HEK293 (cell line): Measurements from ENCODE around the gene PITX1.

Experiments used
- CTCF ChIA-PET: fragments of 350-600 bp; formaldehyde crosslinking; extraction: SDS; loops from one replicate; lab custom pipeline; 2021; ENCODE audit warnings: antibody characterized with exemption; lab: Yijun Ruan, JAX
- POLR2A ChIA-PET: fragments of 300-600 bp; formaldehyde crosslinking; extraction: SDS; loops from one replicate; lab custom pipeline; 2020; ENCODE audit warnings: antibody characterized with exemption, inconsistent platforms; lab: Yijun Ruan, JAX
- H3K27ac ChIP-seq: fragments of 200-500 bp; sonication (Bioruptor generic); 2 replicates; pipeline ENCODE4 v1.5.1; 2014; ENCODE audit warnings: low read depth, low read length, control low read depth, inconsistent platforms; ENCODE audit errors: extremely low read depth
- H3K36me3 ChIP-seq, 2 experiments: fragments of 200-500 bp in 1 of 2; sonication (Bioruptor generic) in 1 of 2; 1 replicate in 1 of 2; 2 replicates in 1 of 2; pipeline ENCODE4 v1.5.1; 2014 to 2017; ENCODE audit warnings: inconsistent platforms in 2 of 2, low read length in 2 of 2; ENCODE audit not compliant: control insufficient read depth in 2 of 2, insufficient read depth in 1 of 2
- H3K4me1 ChIP-seq: fragments of 200-500 bp; sonication (Bioruptor generic); 2 replicates; pipeline ENCODE4 v1.5.1; 2014; ENCODE audit warnings: mild to moderate bottlenecking, low read length, inconsistent platforms; ENCODE audit not compliant: control insufficient read depth, insufficient read depth
- H3K4me3 ChIP-seq: 2 replicates; pipeline ENCODE4 v1.5.1; 2011; ENCODE audit warnings: low read depth, mild to moderate bottlenecking, control low read depth, low read length, moderate library complexity
- H3K9me3 ChIP-seq: fragments of 200-500 bp; sonication (Bioruptor generic); 2 replicates; pipeline ENCODE4 v1.5.1; 2014; ENCODE audit warnings: low read depth, low read length, inconsistent platforms; ENCODE audit not compliant: control insufficient read depth, insufficient read depth
- FEZF1 ChIP-seq: fragments of 450-650 bp; formaldehyde crosslinking; IDR thresholded peaks from 2 replicates; pipeline ENCODE4 v1.5.1; 2016; ENCODE audit warnings: missing biosample characterization, missing genetic modification characterization
- GLI4 ChIP-seq: fragments of 450-650 bp; formaldehyde crosslinking; IDR thresholded peaks from 2 replicates; pipeline ENCODE4 v1.5.1; 2016; ENCODE audit warnings: missing biosample characterization, missing genetic modification characterization
- SCRT1 ChIP-seq: fragments of 450-650 bp; formaldehyde crosslinking; IDR thresholded peaks from 2 replicates; pipeline ENCODE4 v1.5.1; 2016; ENCODE audit warnings: missing biosample characterization, missing genetic modification characterization, borderline replicate concordance
- SCRT2 ChIP-seq: fragments of 450-650 bp; formaldehyde crosslinking; IDR thresholded peaks from 2 replicates; pipeline ENCODE4 v1.5.1; 2016; ENCODE audit warnings: missing biosample characterization, missing genetic modification characterization
- SP7 ChIP-seq: fragments of 450-650 bp; formaldehyde crosslinking; IDR thresholded peaks from 2 replicates; pipeline ENCODE4 v1.5.1; 2016; ENCODE audit warnings: missing biosample characterization, missing genetic modification characterization
- ZIC2 ChIP-seq: fragments of 450-650 bp; formaldehyde crosslinking; IDR thresholded peaks from 2 replicates; pipeline ENCODE4 v1.5.1; 2016; ENCODE audit warnings: missing biosample characterization, missing genetic modification characterization
- ZNF16 ChIP-seq: fragments of 450-650 bp; formaldehyde crosslinking; IDR thresholded peaks from 2 replicates; pipeline ENCODE4 v1.5.1; 2016; ENCODE audit warnings: low read depth, missing biosample characterization, missing genetic modification characterization
- ZNF19 ChIP-seq: fragments of 450-650 bp; formaldehyde crosslinking; IDR thresholded peaks from 2 replicates; pipeline ENCODE4; 2016; ENCODE audit warnings: missing biosample characterization, missing genetic modification characterization, low read depth
- ZNF624 ChIP-seq: fragments of 450-650 bp; formaldehyde crosslinking; IDR thresholded peaks from 2 replicates; pipeline ENCODE4 v1.5.1; 2017; ENCODE audit warnings: missing biosample characterization, missing genetic modification characterization
- ZNF777 ChIP-seq: fragments of 450-650 bp; formaldehyde crosslinking; IDR thresholded peaks from 2 replicates; pipeline ENCODE4 v1.5.1; 2017; ENCODE audit warnings: missing biosample characterization, missing genetic modification characterization, borderline replicate concordance
- ZNF837 ChIP-seq: fragments of 450-650 bp; formaldehyde crosslinking; IDR thresholded peaks from 2 replicates; pipeline ENCODE4 v1.5.1; 2016; ENCODE audit warnings: missing biosample characterization, missing genetic modification characterization
- ZSCAN30 ChIP-seq: fragments of 450-650 bp; IDR thresholded peaks from 2 replicates; pipeline ENCODE4 v1.5.1; 2018; ENCODE audit warnings: missing biosample characterization, mild to moderate bottlenecking, missing genetic modification characterization, moderate library complexity
- TF ChIP-seq, protein P1 (sequence below): fragments of 450-650 bp; formaldehyde crosslinking; IDR thresholded peaks from 2 replicates; pipeline ENCODE4 v1.5.1; 2016; ENCODE audit warnings: missing biosample characterization, missing genetic modification characterization, borderline replicate concordance
- TF ChIP-seq, protein P2 (sequence below): fragments of 450-650 bp; formaldehyde crosslinking; IDR thresholded peaks from 2 replicates; pipeline ENCODE4; 2016; ENCODE audit warnings: missing biosample characterization, missing genetic modification characterization

Gene PITX1

DNA sequence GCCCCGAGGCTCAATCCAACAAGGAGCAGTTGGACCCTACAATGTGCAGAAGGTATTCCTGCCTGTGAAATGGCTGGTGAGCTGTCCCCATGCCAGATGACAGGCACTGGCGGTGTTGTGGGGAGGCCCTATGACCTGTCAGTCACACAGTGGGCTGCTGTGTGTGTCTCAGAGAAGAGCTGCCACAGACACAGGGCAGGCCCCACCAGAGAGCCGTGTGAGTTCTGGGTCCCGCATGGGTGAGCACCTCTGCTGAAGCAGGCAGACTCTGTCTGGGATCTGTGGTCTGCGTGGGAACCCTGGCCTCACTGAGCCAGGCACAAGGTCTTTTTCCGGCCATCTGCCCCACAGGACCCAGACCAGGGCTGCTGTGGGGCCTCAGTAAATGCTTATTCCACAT is 37.3 kb upstream of the PITX1 start (continued):
- TF ChIP-seq, protein P1, sequence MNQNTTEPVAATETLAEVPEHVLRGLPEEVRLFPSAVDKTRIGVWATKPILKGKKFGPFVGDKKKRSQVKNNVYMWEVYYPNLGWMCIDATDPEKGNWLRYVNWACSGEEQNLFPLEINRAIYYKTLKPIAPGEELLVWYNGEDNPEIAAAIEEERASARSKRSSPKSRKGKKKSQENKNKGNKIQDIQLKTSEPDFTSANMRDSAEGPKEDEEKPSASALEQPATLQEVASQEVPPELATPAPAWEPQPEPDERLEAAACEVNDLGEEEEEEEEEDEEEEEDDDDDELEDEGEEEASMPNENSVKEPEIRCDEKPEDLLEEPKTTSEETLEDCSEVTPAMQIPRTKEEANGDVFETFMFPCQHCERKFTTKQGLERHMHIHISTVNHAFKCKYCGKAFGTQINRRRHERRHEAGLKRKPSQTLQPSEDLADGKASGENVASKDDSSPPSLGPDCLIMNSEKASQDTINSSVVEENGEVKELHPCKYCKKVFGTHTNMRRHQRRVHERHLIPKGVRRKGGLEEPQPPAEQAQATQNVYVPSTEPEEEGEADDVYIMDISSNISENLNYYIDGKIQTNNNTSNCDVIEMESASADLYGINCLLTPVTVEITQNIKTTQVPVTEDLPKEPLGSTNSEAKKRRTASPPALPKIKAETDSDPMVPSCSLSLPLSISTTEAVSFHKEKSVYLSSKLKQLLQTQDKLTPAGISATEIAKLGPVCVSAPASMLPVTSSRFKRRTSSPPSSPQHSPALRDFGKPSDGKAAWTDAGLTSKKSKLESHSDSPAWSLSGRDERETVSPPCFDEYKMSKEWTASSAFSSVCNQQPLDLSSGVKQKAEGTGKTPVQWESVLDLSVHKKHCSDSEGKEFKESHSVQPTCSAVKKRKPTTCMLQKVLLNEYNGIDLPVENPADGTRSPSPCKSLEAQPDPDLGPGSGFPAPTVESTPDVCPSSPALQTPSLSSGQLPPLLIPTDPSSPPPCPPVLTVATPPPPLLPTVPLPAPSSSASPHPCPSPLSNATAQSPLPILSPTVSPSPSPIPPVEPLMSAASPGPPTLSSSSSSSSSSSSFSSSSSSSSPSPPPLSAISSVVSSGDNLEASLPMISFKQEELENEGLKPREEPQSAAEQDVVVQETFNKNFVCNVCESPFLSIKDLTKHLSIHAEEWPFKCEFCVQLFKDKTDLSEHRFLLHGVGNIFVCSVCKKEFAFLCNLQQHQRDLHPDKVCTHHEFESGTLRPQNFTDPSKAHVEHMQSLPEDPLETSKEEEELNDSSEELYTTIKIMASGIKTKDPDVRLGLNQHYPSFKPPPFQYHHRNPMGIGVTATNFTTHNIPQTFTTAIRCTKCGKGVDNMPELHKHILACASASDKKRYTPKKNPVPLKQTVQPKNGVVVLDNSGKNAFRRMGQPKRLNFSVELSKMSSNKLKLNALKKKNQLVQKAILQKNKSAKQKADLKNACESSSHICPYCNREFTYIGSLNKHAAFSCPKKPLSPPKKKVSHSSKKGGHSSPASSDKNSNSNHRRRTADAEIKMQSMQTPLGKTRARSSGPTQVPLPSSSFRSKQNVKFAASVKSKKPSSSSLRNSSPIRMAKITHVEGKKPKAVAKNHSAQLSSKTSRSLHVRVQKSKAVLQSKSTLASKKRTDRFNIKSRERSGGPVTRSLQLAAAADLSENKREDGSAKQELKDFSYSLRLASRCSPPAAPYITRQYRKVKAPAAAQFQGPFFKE = no peak
- TF ChIP-seq GLI4 = no peak
- TF ChIP-seq ZNF837 (tag by site-specific recombination) = no peak
- no peak for TF ChIP-seq ZNF777 (tag by site-specific recombination)
- no peak for TF ChIP-seq ZNF624 (tag by site-specific recombination)
- no peak for TF ChIP-seq FEZF1 (tag by site-specific recombination)

DNA sequence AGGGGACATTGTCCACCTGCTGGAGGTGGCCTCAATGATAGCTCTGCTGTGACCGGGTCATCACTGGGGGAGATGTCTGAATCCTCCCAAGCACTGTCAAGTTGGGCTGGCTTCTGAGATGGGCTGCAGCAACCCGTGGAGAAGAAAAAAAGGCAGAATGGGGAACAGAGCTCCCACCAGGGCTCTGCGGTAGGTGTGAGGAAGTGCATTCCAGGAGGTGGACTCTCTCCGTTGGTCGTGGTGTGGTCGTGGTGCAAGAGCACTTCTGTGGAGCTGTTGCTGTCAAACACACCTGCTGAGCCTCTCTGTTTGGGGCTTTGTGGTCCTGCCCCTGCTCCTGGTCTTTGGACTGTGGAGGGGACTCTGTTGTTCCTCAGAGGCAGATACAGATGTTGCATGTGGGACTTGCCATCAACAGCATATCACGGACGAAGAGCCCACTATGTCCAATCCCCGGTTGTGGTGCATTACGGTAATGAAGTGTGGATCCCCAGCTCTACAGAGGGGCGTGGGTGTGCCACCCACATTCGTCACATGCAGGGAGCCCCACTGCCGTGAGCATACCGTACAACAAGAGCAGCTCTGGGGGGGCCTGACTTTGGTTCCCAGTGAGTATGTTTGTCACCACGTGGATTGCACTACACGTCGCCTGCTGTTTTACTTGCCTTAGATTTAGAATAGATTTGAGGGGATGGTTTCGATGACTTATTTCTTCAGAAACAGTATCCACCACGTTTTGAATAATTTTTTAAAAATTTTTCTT is 36.0 kb upstream of the PITX1 start:
- TF ChIP-seq ZIC2 (tag by site-specific recombination) (peak; percentile 24), ZSCAN30 (tag by site-specific recombination) (no peak)
- TF ChIP-seq, all 188 proteins: peak for 1
- CTCF ChIA-PET = no interaction called here
- POLR2A ChIA-PET = no interaction called here

DNA sequence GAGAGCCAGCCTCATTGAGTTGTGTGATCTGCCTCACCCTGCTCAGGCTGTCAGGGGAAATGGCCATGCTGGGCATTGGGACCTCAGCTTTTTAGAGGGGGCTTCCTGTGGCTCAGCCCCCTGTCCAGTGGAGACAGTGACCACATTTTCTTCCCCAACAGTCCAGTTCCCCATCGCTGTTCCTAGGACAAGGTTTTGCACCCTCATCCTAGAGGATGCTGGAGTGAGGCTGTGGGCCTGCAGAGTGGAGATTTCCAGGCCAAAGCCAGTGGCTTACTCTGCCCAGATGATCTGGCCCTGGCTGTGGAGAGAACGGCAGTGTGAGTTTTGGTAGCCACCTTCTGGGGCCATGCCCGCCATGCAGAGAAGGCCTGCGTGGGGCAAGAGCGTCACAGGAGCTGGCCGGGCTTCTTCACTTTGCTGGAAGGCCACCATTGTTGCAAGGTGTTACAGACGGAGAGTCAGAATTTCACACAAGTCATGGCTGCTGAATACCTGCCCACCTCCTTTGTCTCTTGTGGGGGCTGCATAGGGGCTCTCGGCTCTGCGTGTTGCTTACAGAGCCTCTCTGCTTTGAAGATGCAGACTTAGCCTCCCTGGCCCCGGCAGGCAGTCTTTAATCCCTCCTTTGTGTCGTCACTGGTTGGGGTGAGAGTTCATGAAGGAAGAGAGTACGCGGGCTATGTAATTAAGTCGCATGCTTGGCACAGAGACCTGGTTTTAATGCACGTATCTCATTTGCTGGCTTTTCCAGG is 35.2 kb upstream of the PITX1 start:
- Histone ChIP-seq H3K4me3 (no peak overlapping the region), H3K27ac (no peak overlapping the region), H3K4me1 (no peaks in the 10 kb centered on the region), H3K36me3 (no peaks in the 10 kb centered on the region), H3K9me3 (no peaks in the 10 kb centered on the region)
- TF ChIP-seq ZNF16 (tag by site-specific recombination) (no peak), SP7 (0 out of 2 replicates have a peak, but pooled peaks have one; percentile 38)
- ChIA-PET POLR2A (no interaction called here), CTCF (interaction anchor here (0.6 kb wide), 1 partner anchor 461 kb away, joined by 3 read pairs; no protein-coding TSS in a partner anchor)

More for the DNA sequence above, 36.0 kb upstream of the PITX1 start:
- no peak overlapping the region for H3K27ac ChIP-seq
- H3K9me3 ChIP-seq = no peaks in the 10 kb centered on the region
- no peak overlapping the region for H3K4me3 ChIP-seq
- H3K36me3 ChIP-seq = no peaks in the 10 kb centered on the region
- no peaks in the 10 kb centered on the region for H3K4me1 ChIP-seq

DNA sequence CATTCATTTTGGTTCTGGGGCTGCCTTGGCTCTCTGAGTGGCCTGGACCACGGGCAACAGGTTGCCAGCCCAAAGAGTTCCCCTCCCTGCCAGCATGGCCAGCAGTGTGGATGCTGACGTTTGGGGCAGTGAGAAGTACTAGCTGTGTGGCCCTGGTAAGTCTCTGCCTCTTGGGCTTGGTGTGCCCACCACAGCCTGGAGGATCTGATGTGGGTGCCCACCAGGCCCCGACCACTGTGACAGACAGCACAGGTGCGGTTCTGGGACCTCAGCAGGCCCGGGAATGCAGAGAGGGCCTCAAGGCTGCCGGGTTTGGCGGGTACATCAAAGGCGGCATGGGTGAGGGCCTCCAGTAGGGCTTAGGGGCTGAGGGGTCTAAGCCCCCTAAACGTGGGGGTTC is 33.6 kb upstream of the PITX1 start:
- Histone ChIP-seq H3K9me3 (no peaks in the 10 kb centered on the region), H3K36me3 (no peaks in the 10 kb centered on the region), H3K27ac (no peak overlapping the region), H3K4me3 (no peak overlapping the region), H3K4me1 (no peaks in the 10 kb centered on the region)
- POLR2A ChIA-PET = no interaction called here
- TF ChIP-seq ZNF19 (no peak), SCRT2 (tag by site-specific recombination) (peak; percentile 94), SCRT1 (tag by site-specific recombination) (peak; percentile 63; the same call in 1 of the 2 replicates)
- TF ChIP-seq, protein P2, sequence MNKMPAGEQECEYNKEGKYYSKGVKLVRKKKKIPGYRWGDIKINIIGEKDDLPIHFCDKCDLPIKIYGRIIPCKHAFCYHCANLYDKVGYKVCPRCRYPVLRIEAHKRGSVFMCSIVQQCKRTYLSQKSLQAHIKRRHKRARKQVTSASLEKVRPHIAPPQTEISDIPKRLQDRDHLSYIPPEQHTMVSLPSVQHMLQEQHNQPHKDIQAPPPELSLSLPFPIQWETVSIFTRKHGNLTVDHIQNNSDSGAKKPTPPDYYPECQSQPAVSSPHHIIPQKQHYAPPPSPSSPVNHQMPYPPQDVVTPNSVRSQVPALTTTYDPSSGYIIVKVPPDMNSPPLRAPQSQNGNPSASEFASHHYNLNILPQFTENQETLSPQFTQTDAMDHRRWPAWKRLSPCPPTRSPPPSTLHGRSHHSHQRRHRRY = no peak
- TF ChIP-seq, all 188 proteins: peak for 2
- CTCF ChIA-PET = no interaction called here
